ENCODE data around the gene KLHL22. TPM values are rescaled to one million over a fixed set of nuclear protein-coding genes. Genes with fewer than 3 reads are reported as not detected.

KLHL22 gene
- total and polyA plus RNA-seq, 2 of the 13 experiments (the other 11 are each of a cell fraction or from before 2014, with no cell fraction given), result 10.9 to 14.8 TPM

GRCh38 chr22:20495861-20496681, 476 bp upstream of the KLHL22 start (continued):
- no peak for TF ChIP-seq ZNF142 (CRISPR knock-in tag; IDR thresholded peaks at IDR 0.05)
- TF ChIP-seq MTA3 (CRISPR knock-in tag; IDR thresholded peaks at IDR 0.05), result no peak
- TF ChIP-seq ELF4 (CRISPR knock-in tag; IDR thresholded peaks at IDR 0.05; ENCODE audit: borderline replicate concordance), result no peak
- no peak for TF ChIP-seq CERS6 (CRISPR knock-in tag; IDR thresholded peaks at IDR 0.05)
- no peak for TF ChIP-seq SAFB2 (CRISPR knock-in tag; IDR thresholded peaks at IDR 0.05; ENCODE audit: borderline replicate concordance, low read depth)
- TF ChIP-seq JARID2 (CRISPR knock-in tag; IDR thresholded peaks at IDR 0.05; ENCODE audit: insufficient replicate concordance), result no peak
- no peak for TF ChIP-seq ZNF326 (CRISPR knock-in tag; IDR thresholded peaks at IDR 0.05; ENCODE audit: borderline replicate concordance)
- no peak for TF ChIP-seq SYNCRIP (IDR thresholded peaks at IDR 0.05; ENCODE audit: insufficient read depth, low read depth, low read length)
- peak; percentile 48; the same call in 1 of the 2 replicates for TF ChIP-seq ZNF275 (CRISPR knock-in tag; IDR thresholded peaks at IDR 0.05; ENCODE audit: borderline replicate concordance)
- no peak for TF ChIP-seq FOXO4 (CRISPR knock-in tag; conservative IDR thresholded peaks at IDR 0.05)
- no peak for TF ChIP-seq ZBTB10 (CRISPR knock-in tag; IDR thresholded peaks at IDR 0.05; ENCODE audit: borderline replicate concordance)
- no peak for TF ChIP-seq ZNF569 (CRISPR knock-in tag; IDR thresholded peaks at IDR 0.05; ENCODE audit: borderline replicate concordance)
- TF ChIP-seq HMG20B (CRISPR knock-in tag; conservative IDR thresholded peaks at IDR 0.05), result 0 out of 2 replicates have a peak, but pooled peaks have one; percentile 36
- TF ChIP-seq ARNTL (CRISPR knock-in tag; IDR thresholded peaks at IDR 0.05), result peak; percentile 44; the same call in 1 of the 2 replicates
- TF ChIP-seq TAF1 (CRISPR knock-in tag; IDR thresholded peaks at IDR 0.05), result peak; percentile 39; the same call in 1 of the 2 replicates

Measured in HepG2 (cell line).